ENCODE data around the gene ITSN1. TPM values are rescaled to one million over a fixed set of nuclear protein-coding genes. Genes with fewer than 3 reads are reported as not detected.

ITSN1 gene
- polyA plus RNA-seq, 1 donor from 2014 or later, result 35.1 TPM

GRCh38 chr21:33695813-33696212 lies 53.5 kb downstream of the ITSN1 start:
- no peaks in the 10 kb centered on the region for H3K27me3 ChIP-seq (ENCODE audit: insufficient read depth, low read depth, low read length)
- no peak overlapping the region for H3K9ac ChIP-seq (ENCODE audit: low read length)
- no peak overlapping the region for H3K27ac ChIP-seq (ENCODE audit: low read length)
- TF ChIP-seq REST (IDR thresholded peaks at IDR 0.05; ENCODE audit: borderline replicate concordance) (no peak), EZH2 (IDR thresholded peaks at IDR 0.05; ENCODE audit: borderline replicate concordance, insufficient read depth, low read length, poor library complexity, severe bottlenecking) (no peak), TAF1 (IDR thresholded peaks at IDR 0.05; ENCODE audit: low read depth) (no peak), RAD21 (conservative IDR thresholded peaks at IDR 0.05) (no peak), CTCF (IDR thresholded peaks at IDR 0.05; ENCODE audit: poor library complexity, severe bottlenecking) (no peak), EP300 (conservative IDR thresholded peaks at IDR 0.05; ENCODE audit: poor library complexity, severe bottlenecking) (no peak)
- H3K4me3 ChIP-seq (ENCODE audit: low read length), result no peak overlapping the region
- H2AFZ ChIP-seq (ENCODE audit: low read depth, low read length), result no peak overlapping the region
- H3K79me2 ChIP-seq (replicated peaks; ENCODE audit: insufficient read depth, low read length), result peaks cover 32% of the 10 kb centered on the region
- no peaks in the 10 kb centered on the region for H3F3A ChIP-seq (ENCODE audit: insufficient read depth, low read length, poor library complexity, severe bottlenecking)
- no peaks in the 10 kb centered on the region for H3K36me3 ChIP-seq (ENCODE audit: insufficient read depth, low read length)
- no peaks in the 10 kb centered on the region for H3K9me2 ChIP-seq (ENCODE audit: insufficient read depth, low read length)
- no peaks in the 10 kb centered on the region for H4K20me1 ChIP-seq (ENCODE audit: insufficient read depth)
- no peak overlapping the region for H3K4me2 ChIP-seq (ENCODE audit: low read length)
- H3K9me3 ChIP-seq (ENCODE audit: low read length), result no peaks in the 10 kb centered on the region

GRCh38 chr21:33696465-33696864 lies 54.2 kb downstream of the ITSN1 start:
- H3K9me3 ChIP-seq (ENCODE audit: low read length), result no peaks in the 10 kb centered on the region
- no peak overlapping the region for H3K27ac ChIP-seq (ENCODE audit: low read length)
- H2AFZ ChIP-seq (ENCODE audit: low read depth, low read length), result no peak overlapping the region
- TF ChIP-seq REST (IDR thresholded peaks at IDR 0.05; ENCODE audit: borderline replicate concordance) (no peak), EZH2 (IDR thresholded peaks at IDR 0.05; ENCODE audit: borderline replicate concordance, insufficient read depth, low read length, poor library complexity, severe bottlenecking) (no peak)
- no peak overlapping the region for H3K4me2 ChIP-seq (ENCODE audit: low read length)
- H3K36me3 ChIP-seq (ENCODE audit: insufficient read depth, low read length), result no peaks in the 10 kb centered on the region
- no peaks in the 10 kb centered on the region for H3F3A ChIP-seq (ENCODE audit: insufficient read depth, low read length, poor library complexity, severe bottlenecking)
- no peak overlapping the region for H3K4me3 ChIP-seq (ENCODE audit: low read length)
- H3K9me2 ChIP-seq (ENCODE audit: insufficient read depth, low read length), result no peaks in the 10 kb centered on the region
- H3K27me3 ChIP-seq (ENCODE audit: insufficient read depth, low read depth, low read length), result no peaks in the 10 kb centered on the region
- H4K20me1 ChIP-seq (ENCODE audit: insufficient read depth), result no peaks in the 10 kb centered on the region
- no peak overlapping the region for H3K9ac ChIP-seq (ENCODE audit: low read length)
- H3K79me2 ChIP-seq (replicated peaks; ENCODE audit: insufficient read depth, low read length), result peaks cover 32% of the 10 kb centered on the region
